Measurements from ENCODE around the gene KCNH3. TPM values are rescaled to one million over a fixed set of nuclear protein-coding genes. Genes with fewer than 3 reads are reported as not detected.

KCNH3 gene
- total and polyA plus RNA-seq, 4 donors, result 2.1 to 11.0 (median 6.9) TPM

DNA sequence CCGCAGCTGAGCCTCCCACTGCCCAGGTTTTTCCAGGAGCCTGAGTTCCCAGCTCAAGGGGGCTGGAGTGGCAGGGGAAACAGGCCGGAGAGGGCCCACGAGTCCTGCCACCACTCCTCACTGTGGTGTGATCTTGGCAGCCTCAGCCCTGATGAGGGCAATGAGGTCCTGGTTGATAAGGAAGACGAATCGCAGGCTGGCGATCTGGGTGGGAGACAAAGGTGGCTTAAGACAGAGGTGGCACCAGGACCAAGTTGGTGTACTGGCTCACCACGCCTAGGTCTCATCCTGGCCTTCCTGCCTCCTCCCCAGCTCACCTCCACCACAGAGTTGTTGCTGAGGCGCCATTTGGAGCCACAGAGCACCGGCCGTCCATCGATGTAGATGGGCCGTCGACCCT lies 19.7 kb downstream of the KCNH3 start:
- Histone ChIP-seq H3K4me3 (ENCODE audit: low read depth, low read length) (no peak overlapping the region), H3K36me3 (ENCODE audit: control insufficient read depth, insufficient read depth, low read length) (peaks cover 84% of the 10 kb centered on the region), H3K27me3 (ENCODE audit: control insufficient read depth, insufficient read depth, low read length) (no peaks in the 10 kb centered on the region), H3K27ac (ENCODE audit: low read depth, low read length) (no peak overlapping the region), H3K4me1 (ENCODE audit: control insufficient read depth, insufficient read depth, low read length) (no peaks in the 10 kb centered on the region), H3K9me3 (ENCODE audit: control insufficient read depth, insufficient read depth, low read length) (no peaks in the 10 kb centered on the region)
- no peak for DNase-seq (ENCODE audit: low read depth in 4 of 6, low spot score in 6 of 6)
- WGBS (ENCODE audit: insufficient coverage), result 97% methylated on average over 11 of the region's 13 CpGs

DNA sequence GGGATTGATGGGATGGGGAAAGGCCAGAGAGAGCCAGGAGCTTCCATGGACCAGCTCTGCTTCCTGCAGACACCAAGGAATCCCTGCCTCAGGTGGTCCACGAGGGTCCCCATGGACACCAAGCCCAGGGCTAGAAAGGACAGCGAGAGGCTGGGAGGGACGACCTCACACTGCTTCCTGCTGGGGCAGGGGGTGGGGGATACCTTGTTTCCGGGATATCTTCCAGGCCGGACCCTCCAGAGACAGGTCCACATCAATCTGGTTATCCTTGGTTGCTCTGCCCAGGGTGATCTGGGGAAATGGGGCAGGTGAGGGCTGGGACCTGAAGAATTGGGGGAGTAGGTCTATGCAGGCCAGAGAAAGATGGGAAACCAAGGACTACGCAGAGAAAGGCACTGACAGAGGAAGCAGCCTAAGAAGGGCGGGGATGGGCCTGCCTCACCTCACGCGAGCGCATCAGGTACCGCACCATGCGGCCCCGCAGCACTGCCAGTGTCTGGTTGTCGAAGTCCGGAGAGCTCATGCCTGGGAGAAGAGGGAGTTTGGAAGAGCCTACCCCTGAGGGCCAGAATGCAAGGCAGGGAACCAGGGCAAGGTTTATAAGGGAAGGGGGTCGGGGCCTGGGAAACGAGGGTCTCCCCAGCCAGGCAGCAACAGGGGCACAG lies 20.3 kb downstream of the KCNH3 start:
- Histone ChIP-seq H3K27ac (ENCODE audit: low read depth, low read length) (no peak overlapping the region), H3K27me3 (ENCODE audit: control insufficient read depth, insufficient read depth, low read length) (no peaks in the 10 kb centered on the region), H3K4me1 (ENCODE audit: control insufficient read depth, insufficient read depth, low read length) (no peaks in the 10 kb centered on the region), H3K36me3 (ENCODE audit: control insufficient read depth, insufficient read depth, low read length) (peaks cover 89% of the 10 kb centered on the region), H3K4me3 (ENCODE audit: low read depth, low read length) (no peak overlapping the region), H3K9me3 (ENCODE audit: control insufficient read depth, insufficient read depth, low read length) (no peaks in the 10 kb centered on the region)
- WGBS (ENCODE audit: insufficient coverage), result 94% methylated on average over 17 of the region's 17 CpGs
- DNase-seq (ENCODE audit: low read depth in 4 of 6, low spot score in 6 of 6), result no peak

DNA sequence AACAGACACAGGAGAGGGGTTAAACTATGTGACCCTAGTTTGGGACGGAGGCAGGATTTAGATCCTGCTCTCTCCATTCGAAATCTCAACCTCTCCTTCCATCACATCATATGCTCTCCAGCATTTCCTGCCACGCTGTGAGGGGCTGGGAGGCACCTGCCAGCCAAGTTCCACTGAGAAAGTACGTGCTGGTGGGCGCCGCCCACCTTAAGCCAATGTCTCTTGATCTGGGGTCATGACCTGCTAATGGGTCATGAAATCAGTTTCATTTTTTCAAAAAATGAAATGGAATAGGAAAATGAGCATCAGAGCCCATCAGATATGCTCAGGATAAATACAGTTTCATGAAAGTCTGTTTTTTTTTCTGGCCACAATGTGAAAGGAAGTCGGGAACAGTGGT lies 21.9 kb downstream of the KCNH3 start:
- 93% methylated on average over 7 of the region's 7 CpGs for WGBS (ENCODE audit: insufficient coverage)
- Histone ChIP-seq H3K27me3 (ENCODE audit: control insufficient read depth, insufficient read depth, low read length) (no peaks in the 10 kb centered on the region), H3K4me1 (ENCODE audit: control insufficient read depth, insufficient read depth, low read length) (no peaks in the 10 kb centered on the region), H3K4me3 (ENCODE audit: low read depth, low read length) (no peak overlapping the region), H3K27ac (ENCODE audit: low read depth, low read length) (no peak overlapping the region), H3K9me3 (ENCODE audit: control insufficient read depth, insufficient read depth, low read length) (no peaks in the 10 kb centered on the region), H3K36me3 (ENCODE audit: control insufficient read depth, insufficient read depth, low read length) (peaks cover 96% of the 10 kb centered on the region)
- no peak for DNase-seq (ENCODE audit: low read depth in 4 of 6, low spot score in 6 of 6)

DNA sequence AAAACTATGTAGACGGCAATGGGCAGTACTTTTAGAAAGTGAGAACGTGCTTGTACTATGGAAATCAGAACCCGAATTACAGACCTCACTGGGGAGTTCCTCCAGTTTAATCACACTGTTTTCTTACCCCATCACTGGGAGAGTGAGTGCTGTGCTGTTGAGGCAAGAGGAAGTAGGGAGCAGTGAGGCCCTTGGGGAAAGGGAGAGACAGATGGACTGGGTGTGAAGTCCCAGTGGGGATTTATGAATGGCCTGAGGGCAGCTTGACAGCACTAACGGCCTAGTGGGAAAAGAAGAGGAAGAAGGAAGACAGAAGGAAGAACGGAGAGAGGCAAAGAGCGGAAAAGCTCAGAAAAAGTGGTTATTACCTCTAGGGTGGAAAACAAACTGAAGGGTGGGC lies 23.4 kb downstream of the KCNH3 start:
- Histone ChIP-seq H3K9me3 (ENCODE audit: control insufficient read depth, insufficient read depth, low read length) (no peaks in the 10 kb centered on the region), H3K36me3 (ENCODE audit: control insufficient read depth, insufficient read depth, low read length) (peaks cover 92% of the 10 kb centered on the region), H3K4me3 (ENCODE audit: low read depth, low read length) (no peak overlapping the region), H3K27ac (ENCODE audit: low read depth, low read length) (no peak overlapping the region), H3K4me1 (ENCODE audit: control insufficient read depth, insufficient read depth, low read length) (peaks cover 11% of the 10 kb centered on the region), H3K27me3 (ENCODE audit: control insufficient read depth, insufficient read depth, low read length) (no peaks in the 10 kb centered on the region)
- 83% methylated on average over 3 of the region's 6 CpGs for WGBS (ENCODE audit: insufficient coverage)
- DNase-seq (ENCODE audit: low read depth in 4 of 6, low spot score in 6 of 6), result no peak

DNA sequence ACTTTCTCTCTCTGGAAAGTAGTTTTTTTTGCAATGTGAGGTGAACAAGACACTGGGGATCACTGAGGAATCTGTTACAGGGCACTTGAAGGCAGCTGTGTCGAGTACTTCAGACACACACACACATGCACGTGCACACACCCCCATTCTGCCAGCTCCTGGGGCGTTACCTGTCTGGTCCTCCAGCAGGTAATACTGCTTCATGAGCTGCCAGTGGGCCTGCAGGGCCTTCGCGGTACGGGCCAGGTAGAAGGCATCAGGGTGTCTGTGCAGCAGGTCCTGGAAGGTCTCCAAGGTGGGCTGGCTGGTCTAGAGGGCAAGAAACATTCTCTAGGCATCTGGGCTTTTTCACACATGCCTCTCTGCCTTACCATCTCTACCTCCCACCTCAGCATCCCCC lies 24.0 kb downstream of the KCNH3 start:
- Histone ChIP-seq H3K27me3 (ENCODE audit: control insufficient read depth, insufficient read depth, low read length) (no peaks in the 10 kb centered on the region), H3K27ac (ENCODE audit: low read depth, low read length) (no peak overlapping the region), H3K4me3 (ENCODE audit: low read depth, low read length) (no peak overlapping the region), H3K4me1 (ENCODE audit: control insufficient read depth, insufficient read depth, low read length) (peaks cover 15% of the 10 kb centered on the region), H3K36me3 (ENCODE audit: control insufficient read depth, insufficient read depth, low read length) (peaks cover 86% of the 10 kb centered on the region), H3K9me3 (ENCODE audit: control insufficient read depth, insufficient read depth, low read length) (no peaks in the 10 kb centered on the region)
- whole genome bisulfite sequencing (ENCODE audit: insufficient coverage), result 100% methylated on average over 6 of the region's 6 CpGs
- DNase-seq (ENCODE audit: low read depth in 4 of 6, low spot score in 6 of 6), result no peak

DNA sequence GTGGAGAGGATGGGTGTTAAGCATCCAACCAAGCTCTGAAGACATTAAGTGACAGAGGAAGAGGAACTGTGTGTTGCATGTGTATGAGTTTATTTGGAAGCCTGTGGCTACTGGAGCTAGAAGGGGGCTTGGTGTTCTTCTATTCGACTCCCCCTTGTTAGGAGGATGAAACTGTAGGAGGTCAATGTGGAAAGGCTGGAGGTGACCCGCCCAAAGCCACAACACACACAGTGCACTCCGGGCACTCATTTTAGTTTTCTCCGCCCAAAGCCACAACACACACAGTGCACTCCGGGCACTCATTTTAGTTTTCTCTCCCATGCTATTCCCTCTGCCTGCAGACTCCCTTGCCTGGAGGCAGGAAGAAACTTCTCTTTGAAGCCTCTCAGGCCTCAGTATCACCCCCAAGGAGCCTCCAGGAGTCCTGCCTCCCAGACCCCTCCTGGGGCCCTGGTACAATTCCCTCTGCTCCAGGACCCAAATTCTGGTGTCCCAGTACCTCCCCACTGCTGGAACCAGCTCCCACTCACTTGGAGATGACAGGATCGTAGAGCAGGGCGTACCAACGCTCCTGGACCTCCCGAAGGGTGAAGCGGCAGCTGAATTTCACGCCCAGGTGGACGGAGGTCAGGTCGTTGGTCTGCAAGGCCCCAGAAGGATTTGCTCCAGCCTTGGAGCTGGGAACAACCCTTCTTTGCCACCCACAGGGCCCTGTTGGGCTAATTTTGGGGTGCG lies 25.3 kb downstream of the KCNH3 start:
- Histone ChIP-seq H3K4me3 (ENCODE audit: low read depth, low read length) (no peak overlapping the region), H3K4me1 (ENCODE audit: control insufficient read depth, insufficient read depth, low read length) (peaks cover 17% of the 10 kb centered on the region), H3K9me3 (ENCODE audit: control insufficient read depth, insufficient read depth, low read length) (no peaks in the 10 kb centered on the region), H3K27me3 (ENCODE audit: control insufficient read depth, insufficient read depth, low read length) (no peaks in the 10 kb centered on the region), H3K27ac (ENCODE audit: low read depth, low read length) (no peak overlapping the region), H3K36me3 (ENCODE audit: control insufficient read depth, insufficient read depth, low read length) (peaks cover 73% of the 10 kb centered on the region)
- DNase-seq (ENCODE audit: low read depth in 4 of 6, low spot score in 6 of 6), result no peak
- over 99% methylated on average over 11 of the region's 14 CpGs for WGBS (ENCODE audit: insufficient coverage)

DNA sequence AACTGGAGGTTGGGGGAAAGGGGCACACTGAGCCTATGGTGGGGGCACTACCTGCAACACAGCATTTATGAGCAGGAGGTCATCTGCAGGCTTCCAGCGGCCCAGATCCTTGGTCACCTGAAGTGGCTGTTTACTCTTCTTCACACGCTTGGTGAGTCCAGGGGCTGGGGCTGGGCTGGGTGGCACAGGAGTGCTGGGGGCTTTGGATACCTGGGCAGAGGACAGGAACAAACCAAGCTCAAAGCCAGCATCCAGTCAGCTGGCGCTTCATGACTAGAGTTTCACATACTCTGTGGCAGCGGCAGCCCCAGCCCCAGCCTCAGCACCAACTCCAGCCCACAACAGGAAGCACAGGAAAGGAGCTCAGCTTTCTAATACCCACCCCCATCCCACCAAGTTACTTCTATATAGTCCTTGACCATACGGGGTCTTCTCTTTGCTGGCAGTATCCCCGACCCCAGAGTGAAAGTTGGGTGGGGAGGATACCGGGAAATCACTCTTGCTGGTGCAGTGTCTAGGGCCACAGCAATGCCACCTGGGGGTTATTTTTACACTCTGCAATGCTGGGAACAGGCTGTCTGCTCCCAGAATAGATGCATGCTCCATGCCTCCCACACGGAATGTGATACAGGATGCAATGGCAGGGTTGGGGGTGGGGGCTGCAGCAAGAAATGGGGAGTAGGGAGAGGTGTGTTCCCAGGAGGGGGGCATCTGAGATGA lies 26.0 kb downstream of the KCNH3 start:
- H3K27ac ChIP-seq (ENCODE audit: low read depth, low read length), result no peak overlapping the region
- H3K36me3 ChIP-seq (ENCODE audit: control insufficient read depth, insufficient read depth, low read length), result peaks cover 66% of the 10 kb centered on the region
- WGBS (ENCODE audit: insufficient coverage), result 98% methylated on average over 7 of the region's 8 CpGs
- H3K9me3 ChIP-seq (ENCODE audit: control insufficient read depth, insufficient read depth, low read length), result no peaks in the 10 kb centered on the region
- no peak for DNase-seq (ENCODE audit: low read depth in 4 of 6, low spot score in 6 of 6)
- no peaks in the 10 kb centered on the region for H3K27me3 ChIP-seq (ENCODE audit: control insufficient read depth, insufficient read depth, low read length)
- H3K4me1 ChIP-seq (ENCODE audit: control insufficient read depth, insufficient read depth, low read length), result peaks cover 20% of the 10 kb centered on the region
- H3K4me3 ChIP-seq (ENCODE audit: low read depth, low read length), result no peak overlapping the region

DNA sequence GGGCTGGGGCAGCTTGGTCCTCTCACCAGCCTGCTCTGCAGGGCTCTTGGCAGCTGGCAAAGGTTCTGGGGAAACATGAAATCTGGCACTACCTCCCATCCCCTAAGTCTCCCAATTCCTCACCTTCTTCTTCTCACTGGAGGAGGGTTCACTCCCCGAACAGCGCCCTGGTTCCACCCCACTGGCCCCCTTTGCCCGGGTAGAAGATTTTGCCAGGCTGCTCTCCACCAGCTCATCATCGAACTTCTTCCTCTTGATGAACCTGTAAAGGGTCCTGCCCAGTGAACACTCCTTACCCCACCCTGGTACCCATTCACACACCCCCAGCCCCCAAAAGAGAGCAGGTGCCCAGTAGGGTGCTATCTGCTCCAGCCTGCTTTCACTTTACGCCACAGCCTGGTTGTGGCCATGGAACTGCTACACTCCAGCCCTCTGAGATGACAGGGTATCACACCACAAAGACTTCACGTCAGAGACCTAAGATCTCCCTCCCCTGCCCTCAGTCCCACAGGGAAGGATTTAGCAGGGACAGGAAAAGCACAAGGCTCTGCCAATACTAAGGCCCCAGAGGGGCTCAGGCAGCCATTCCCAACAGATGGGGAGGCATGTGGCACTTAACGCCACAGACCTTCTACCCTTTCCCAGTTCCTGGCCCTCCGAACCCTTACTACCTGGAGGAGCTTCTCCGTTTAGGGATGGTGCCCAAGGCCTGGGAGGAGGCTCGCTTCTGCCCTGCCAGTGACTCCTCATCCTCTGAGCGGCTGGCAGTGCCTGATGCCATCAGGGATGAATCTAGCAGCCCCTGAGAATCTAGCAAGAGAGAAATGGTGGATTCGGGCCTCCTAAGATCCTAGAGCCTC lies 26.8 kb downstream of the KCNH3 start:
- Histone ChIP-seq H3K4me3 (ENCODE audit: low read depth, low read length) (no peak overlapping the region), H3K4me1 (ENCODE audit: control insufficient read depth, insufficient read depth, low read length) (peaks cover 20% of the 10 kb centered on the region), H3K9me3 (ENCODE audit: control insufficient read depth, insufficient read depth, low read length) (no peaks in the 10 kb centered on the region), H3K27me3 (ENCODE audit: control insufficient read depth, insufficient read depth, low read length) (no peaks in the 10 kb centered on the region), H3K27ac (ENCODE audit: low read depth, low read length) (no peak overlapping the region), H3K36me3 (ENCODE audit: control insufficient read depth, insufficient read depth, low read length) (peaks cover 58% of the 10 kb centered on the region)
- 94% methylated on average over 12 of the region's 12 CpGs for WGBS (ENCODE audit: insufficient coverage)
- DNase-seq (ENCODE audit: low read depth in 4 of 6, low spot score in 6 of 6), result no peak

DNA sequence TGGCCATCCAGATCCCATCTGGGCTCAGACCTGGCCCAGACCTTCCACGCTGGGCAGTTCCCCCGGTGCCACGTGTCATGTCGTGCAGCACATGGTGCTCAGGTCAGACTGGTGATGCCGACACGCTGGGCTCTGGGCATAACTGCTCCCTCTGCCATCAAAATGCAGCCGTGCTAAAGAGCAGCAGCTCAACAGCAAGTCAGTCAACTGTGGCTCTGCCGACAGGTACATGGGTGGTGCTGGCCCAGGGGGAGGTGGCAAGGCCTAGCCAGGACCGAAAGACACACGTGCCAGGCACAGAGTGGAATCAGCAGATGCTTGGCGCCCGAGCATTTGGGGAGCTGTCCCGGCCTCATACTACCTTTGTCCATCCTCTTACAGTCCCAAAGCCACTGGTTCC lies 27.5 kb downstream of the KCNH3 start:
- DNase-seq (ENCODE audit: low read depth in 4 of 6, low spot score in 6 of 6), result no peak
- Histone ChIP-seq H3K4me1 (ENCODE audit: control insufficient read depth, insufficient read depth, low read length) (peaks cover 20% of the 10 kb centered on the region), H3K27ac (ENCODE audit: low read depth, low read length) (no peak overlapping the region), H3K9me3 (ENCODE audit: control insufficient read depth, insufficient read depth, low read length) (no peaks in the 10 kb centered on the region), H3K4me3 (ENCODE audit: low read depth, low read length) (no peak overlapping the region), H3K27me3 (ENCODE audit: control insufficient read depth, insufficient read depth, low read length) (no peaks in the 10 kb centered on the region), H3K36me3 (ENCODE audit: control insufficient read depth, insufficient read depth, low read length) (peaks cover 50% of the 10 kb centered on the region)
- WGBS (ENCODE audit: insufficient coverage), result 95% methylated on average over 13 of the region's 13 CpGs

All from spinal cord (tissue), 10 donors.